Endothelial cell of umbilical vein (primary cell): ENCODE results near the gene TMEM33. TPM values are rescaled to one million over a fixed set of nuclear protein-coding genes. Genes with fewer than 3 reads are reported as not detected.

ENCODE experiments used
- BruUV-seq: library from RNA; stranded (reverse); fragments of 400-500 nt; replicated peaks from 2 replicates; lab custom pipeline; 2021; lab: Mats Ljungman, UMichigan
- CTCF ChIA-PET: fragments of 300-600, 350-600 bp; sonication (Branson Sonifier 250); formaldehyde crosslinking; loops from one replicate; lab custom pipeline; 2021; ENCODE audit warnings: antibody characterized with exemption, inconsistent platforms; lab: Charles Lee
- POLR2A ChIA-PET: fragments of 300-600, 350-600 bp; sonication (Branson Sonifier 250); formaldehyde crosslinking; loops from one replicate; lab custom pipeline; 2021; ENCODE audit warnings: antibody characterized with exemption, inconsistent platforms; lab: Charles Lee
- DNase-seq: peaks from one replicate; pipeline ENCODE4 v3.0.0-alpha.2; 2011; ENCODE audit warnings: low read depth, low spot score
- FAIRE-seq: peaks from 2 replicates; lab custom pipeline; 2011; peaks lifted over from hg19 to GRCh38; lab: Jason Lieb, UNC
- H2AFZ ChIP-seq: 2 replicates; pipeline ENCODE4 v1.6.0; 2012; ENCODE audit warnings: low read depth, low read length, control low read depth, inconsistent platforms
- H3K27ac ChIP-seq: 2 replicates; pipeline ENCODE4 v1.5.1; 2011; ENCODE audit warnings: low read depth, mild to moderate bottlenecking, control low read depth, low read length, moderate library complexity; ENCODE audit not compliant: insufficient read depth
- H3K27me3 ChIP-seq, 2 experiments: 2 replicates each; pipeline versions ENCODE4 v1.6.0 to v1.6.1; 2011; ENCODE audit warnings: low read length in 2 of 2, mixed read lengths in 1 of 2; ENCODE audit not compliant: control insufficient read depth in 2 of 2, insufficient read depth in 2 of 2
- H3K36me3 ChIP-seq, 2 experiments: 2 replicates in 1 of 2; 3 replicates in 1 of 2; pipeline ENCODE4 v1.5.1; 2011; ENCODE audit warnings: low read length in 2 of 2, mild to moderate bottlenecking in 1 of 2, moderate library complexity in 1 of 2; ENCODE audit not compliant: control insufficient read depth in 2 of 2, insufficient read depth in 2 of 2; ENCODE audit errors: extremely low read depth in 1 of 2
- H3K4me1 ChIP-seq: 3 replicates; pipeline ENCODE4 v1.5.1; 2011; ENCODE audit warnings: mild to moderate bottlenecking, low read length; ENCODE audit not compliant: control insufficient read depth, insufficient read depth; ENCODE audit errors: extremely low read depth
- H3K4me2 ChIP-seq: 2 replicates; pipeline ENCODE4 v1.6.1; 2011; ENCODE audit warnings: low read length, control low read depth, mixed read lengths; ENCODE audit not compliant: insufficient read depth
- H3K4me3 ChIP-seq, 3 experiments: fragments of 200-600 bp in 1 of 3; sonication (generic), shearing (Covaris generic) in 1 of 3; replicated peaks in 1 of 3; 2 replicates each; pipeline ENCODE4 v1.5.1; 2011 to 2016; ENCODE audit warnings: control low read depth in 3 of 3, low read length in 3 of 3, mild to moderate bottlenecking in 2 of 3, inconsistent platforms in 1 of 3, low read depth in 1 of 3, moderate library complexity in 1 of 3; ENCODE audit not compliant: insufficient read depth in 1 of 3
- H3K79me2 ChIP-seq: 2 replicates; pipeline ENCODE4 v1.6.0; 2012; ENCODE audit warnings: low read length, inconsistent platforms; ENCODE audit not compliant: control insufficient read depth, insufficient read depth
- H3K9ac ChIP-seq: replicated peaks from 2 replicates; pipeline ENCODE3; 2011; ENCODE audit warnings: low read length, control low read depth; ENCODE audit not compliant: insufficient read depth; ENCODE audit errors: extremely low read depth
- H3K9me1 ChIP-seq: replicated peaks from 3 replicates; pipeline ENCODE4 v1.6.0; 2011; ENCODE audit warnings: mild to moderate bottlenecking, low read length; ENCODE audit not compliant: control insufficient read depth, insufficient read depth; ENCODE audit errors: extremely low read depth
- H3K9me3 ChIP-seq: replicated peaks from 2 replicates; pipeline ENCODE4 v1.5.1; 2012; ENCODE audit warnings: low read length, inconsistent platforms; ENCODE audit not compliant: control insufficient read depth, insufficient read depth
- H4K20me1 ChIP-seq: replicated peaks from 2 replicates; pipeline ENCODE3; 2011; ENCODE audit warnings: mild to moderate bottlenecking, low read length; ENCODE audit not compliant: control insufficient read depth, insufficient read depth; ENCODE audit errors: extremely low read depth
- CTCF ChIP-seq, 2 donors: IDR thresholded peaks; 1 replicate in 1 of 2; 2 replicates in 1 of 2; pipeline ENCODE4 v1.5.1; 2011; ENCODE audit warnings: low read length in 2 of 2, mild to moderate bottlenecking in 2 of 2, moderate library complexity in 2 of 2, control low read depth in 1 of 2, inconsistent platforms in 1 of 2, low read depth in 1 of 2; ENCODE audit not compliant: insufficient read depth in 1 of 2; ENCODE audit errors: extremely low read depth in 1 of 2
- EZH2 ChIP-seq: IDR thresholded peaks from 2 replicates; pipeline ENCODE4 v1.6.1; 2012; ENCODE audit warnings: borderline replicate concordance, low read depth, mild to moderate bottlenecking, moderate library complexity, low read length, inconsistent platforms; ENCODE audit not compliant: severe bottlenecking
- FOS ChIP-seq: IDR thresholded peaks from 2 replicates; pipeline ENCODE4 v1.6.1; 2011; ENCODE audit warnings: mild to moderate bottlenecking, low read length, moderate library complexity, borderline replicate concordance; ENCODE audit not compliant: insufficient read depth
- GATA2 ChIP-seq: IDR thresholded peaks from 2 replicates; pipeline ENCODE4 v1.7.0; 2011; ENCODE audit warnings: low read depth, mild to moderate bottlenecking, moderate library complexity, mixed read lengths, low read length; ENCODE audit not compliant: insufficient read length, insufficient read depth
- JUN ChIP-seq: IDR thresholded peaks from 2 replicates; pipeline ENCODE4 v1.6.1; 2011; ENCODE audit warnings: borderline replicate concordance, low read depth; ENCODE audit not compliant: insufficient read length, insufficient read depth
- MYC ChIP-seq: IDR thresholded peaks from one replicate; pipeline ENCODE4 v1.6.1; 2011; ENCODE audit warnings: mild to moderate bottlenecking, low read depth, low read length
- POLR2A ChIP-seq: IDR thresholded peaks from 2 replicates; pipeline ENCODE4 v1.6.1; 2012; ENCODE audit warnings: low read depth, mild to moderate bottlenecking, control low read depth, low read length
- POLR2AphosphoS5 ChIP-seq: IDR thresholded peaks from 2 replicates; pipeline ENCODE4 v1.6.1; 2012; ENCODE audit warnings: low read depth, mild to moderate bottlenecking, control low read depth, low read length, moderate library complexity; ENCODE audit not compliant: insufficient read depth
- dilution Hi-C: fragments of 300-500 bp; cut with MboI; formaldehyde crosslinking; loops from one replicate; pipeline ENCODE4 v1.15.0; 2019; ENCODE audit warnings: low sequenced_read_pairs; ENCODE audit not compliant: extremely low pct_ligation_motif_present
- intact Hi-C: fragments of 100-400 bp; cut with micrococcal nuclease; formaldehyde crosslinking; loops from one replicate; pipeline ENCODE4 v1.10.0; 2022
- polyA plus RNA-seq, 4 experiments: library from polyadenylated mRNA; depleted of rRNA in 3 of 4; stranded (reverse) in 3 of 4; unstranded in 1 of 4; fragments of >200 nt; gene quantifications; 2 replicates each; pipeline versions ENCODE4 v1.2.1 to v1.2.3, GENCODE V29; 2011 to 2012; ENCODE audit warnings: missing spikeins in 1 of 4
- total RNA-seq: library from RNA; stranded (reverse); gene quantifications from 2 replicates; pipeline ENCODE4 v1.2.3, GENCODE V29; 2021
- TF ChIP-seq, protein P1 (sequence below): IDR thresholded peaks from 2 replicates; pipeline ENCODE4 v1.6.1; 2011; ENCODE audit not compliant: insufficient read depth, insufficient read length

Gene TMEM33
- total and polyA plus RNA-seq, 2 donors (not counting 3 experiments of a cell fraction or from before 2014, with no cell fraction given), result 52.9 to 60.1 TPM

DNA sequence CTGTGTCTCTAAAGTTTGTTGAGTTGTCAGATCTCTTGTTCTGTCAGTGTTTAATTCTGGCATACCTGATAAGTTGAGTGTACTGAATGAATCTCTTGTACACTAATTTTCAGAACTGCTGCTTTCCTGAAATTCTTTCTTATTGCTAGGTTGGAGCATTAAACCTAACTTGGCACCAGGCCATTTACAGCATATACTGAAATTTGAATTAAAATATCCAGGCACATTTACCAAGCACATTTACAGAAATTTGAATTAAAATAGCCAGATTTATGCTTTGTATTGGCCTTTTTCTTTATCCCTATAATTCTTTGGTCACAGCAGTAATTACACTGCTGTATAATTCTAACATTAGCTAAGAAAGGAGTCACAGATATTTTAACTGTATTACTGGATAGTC lies 8.9 kb downstream of the TMEM33 start:
- POLR2A ChIA-PET, result no interaction called here
- H3K4me2 ChIP-seq, result no peak overlapping the region
- no peaks in the 10 kb centered on the region for H3K4me1 ChIP-seq
- DNase-seq, result no peak
- no peak overlapping the region for H2AFZ ChIP-seq
- H3K9me1 ChIP-seq, result no peaks in the 10 kb centered on the region
- H3K27me3 ChIP-seq, result no peaks in the 10 kb centered on the region
- TF ChIP-seq GATA2, result no peak
- no peak for TF ChIP-seq CTCF (IDR thresholded peaks at IDR 0.05; ENCODE audit: extremely low read depth in 1 of 2, insufficient read depth in 1 of 2, low read depth in 1 of 2, low read length in 2 of 2)
- no peak for TF ChIP-seq FOS
- no peak for TF ChIP-seq POLR2A
- TF ChIP-seq, protein P1, sequence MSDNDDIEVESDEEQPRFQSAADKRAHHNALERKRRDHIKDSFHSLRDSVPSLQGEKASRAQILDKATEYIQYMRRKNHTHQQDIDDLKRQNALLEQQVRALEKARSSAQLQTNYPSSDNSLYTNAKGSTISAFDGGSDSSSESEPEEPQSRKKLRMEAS, result no peak
- TF ChIP-seq MYC, result no peak
- no peak for TF ChIP-seq EZH2
- no peak for TF ChIP-seq JUN
- no peak for TF ChIP-seq POLR2AphosphoS5
- peaks cover 5% of the 10 kb centered on the region for H4K20me1 ChIP-seq
- intact Hi-C loops, result no loop called here
- CTCF ChIA-PET, result no interaction called here
- H3K36me3 ChIP-seq, result peaks cover under 1 to 5% of the 10 kb centered on the region in 2 experiments
- no peak overlapping the region for H3K9ac ChIP-seq
- no peak overlapping the region for H3K4me3 ChIP-seq
- H3K79me2 ChIP-seq, result peaks cover 41% of the 10 kb centered on the region
- H3K27ac ChIP-seq, result no peak overlapping the region
- BruUV-seq, result no TSS peak
- no peaks in the 10 kb centered on the region for H3K9me3 ChIP-seq
- FAIRE-seq, result no peak
- dilution Hi-C loops, result no loop called here
